ENCODE measurements around the gene TMEM247. TPM values are rescaled to one million over a fixed set of nuclear protein-coding genes. Genes with fewer than 3 reads are reported as not detected.

The TMEM247 gene
- total and polyA plus RNA-seq, 2 donors (not counting 1 experiment from before 2014, with no cell fraction given) = not detected

DNA sequence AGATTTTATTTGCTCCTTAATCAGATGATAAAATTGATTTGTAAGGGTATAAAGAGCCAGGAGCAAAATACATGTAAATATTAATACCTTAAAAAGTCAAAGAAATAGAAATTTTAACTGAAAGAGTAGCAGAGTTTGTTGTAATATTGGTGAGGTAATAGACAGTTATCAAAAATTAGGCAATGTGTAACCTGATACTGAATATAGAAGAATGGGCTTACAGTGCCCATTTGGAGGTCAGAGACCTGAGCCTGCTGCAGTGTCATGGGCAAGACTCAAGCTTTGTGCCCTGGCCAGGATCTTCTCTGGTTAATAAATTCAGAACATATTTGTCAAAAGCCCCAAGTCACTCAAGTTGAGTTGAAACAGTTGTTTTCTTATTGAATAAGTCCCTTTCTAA lies 29.7 kb upstream of the TMEM247 start:
- Histone ChIP-seq H3K4me3 (replicated peaks in 1 of 4; ENCODE audit: control extremely low read depth in 1 of 4, insufficient read depth in 1 of 4, low read depth in 3 of 4, low read length in 4 of 4) (no peak overlapping the region), H4K20me1 (ENCODE audit: control insufficient read depth, extremely low read depth, insufficient read depth, low read length) (no peaks in the 10 kb centered on the region), H3K4me1 (ENCODE audit: control insufficient read depth, extremely low read depth, insufficient read depth, low read length) (peaks cover 2% of the 10 kb centered on the region), H3K9ac (ENCODE audit: insufficient read depth, low read length) (no peak overlapping the region), H2AFZ (ENCODE audit: low read length) (no peak overlapping the region), H3K9me3 (ENCODE audit: control insufficient read depth, insufficient read depth, low read depth, low read length) (no peaks in the 10 kb centered on the region), H3K36me3 (ENCODE audit: control insufficient read depth, insufficient read depth, low read length) (no peaks in the 10 kb centered on the region), H3K27ac (ENCODE audit: insufficient read depth, low read length) (no peak overlapping the region), H3K27me3 (ENCODE audit: control insufficient read depth, insufficient read depth, low read length) (no peaks in the 10 kb centered on the region), H3K4me2 (ENCODE audit: extremely low read depth, insufficient read depth, low read length) (no peak overlapping the region), H3K79me2 (ENCODE audit: control insufficient read depth, insufficient read depth, low read length) (no peaks in the 10 kb centered on the region)
- peak in 1 of 2 donors; percentile 18 for DNase-seq (ENCODE audit: low read depth in 2 of 2)
- TF ChIP-seq, protein P1, sequence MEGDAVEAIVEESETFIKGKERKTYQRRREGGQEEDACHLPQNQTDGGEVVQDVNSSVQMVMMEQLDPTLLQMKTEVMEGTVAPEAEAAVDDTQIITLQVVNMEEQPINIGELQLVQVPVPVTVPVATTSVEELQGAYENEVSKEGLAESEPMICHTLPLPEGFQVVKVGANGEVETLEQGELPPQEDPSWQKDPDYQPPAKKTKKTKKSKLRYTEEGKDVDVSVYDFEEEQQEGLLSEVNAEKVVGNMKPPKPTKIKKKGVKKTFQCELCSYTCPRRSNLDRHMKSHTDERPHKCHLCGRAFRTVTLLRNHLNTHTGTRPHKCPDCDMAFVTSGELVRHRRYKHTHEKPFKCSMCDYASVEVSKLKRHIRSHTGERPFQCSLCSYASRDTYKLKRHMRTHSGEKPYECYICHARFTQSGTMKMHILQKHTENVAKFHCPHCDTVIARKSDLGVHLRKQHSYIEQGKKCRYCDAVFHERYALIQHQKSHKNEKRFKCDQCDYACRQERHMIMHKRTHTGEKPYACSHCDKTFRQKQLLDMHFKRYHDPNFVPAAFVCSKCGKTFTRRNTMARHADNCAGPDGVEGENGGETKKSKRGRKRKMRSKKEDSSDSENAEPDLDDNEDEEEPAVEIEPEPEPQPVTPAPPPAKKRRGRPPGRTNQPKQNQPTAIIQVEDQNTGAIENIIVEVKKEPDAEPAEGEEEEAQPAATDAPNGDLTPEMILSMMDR (conservative IDR thresholded peaks at IDR 0.05 in 1 of 2, IDR thresholded peaks at IDR 0.05 in 1 of 2; ENCODE audit: low read depth in 1 of 2, low read length in 2 of 2) = no peak
- TF ChIP-seq EZH2 (IDR thresholded peaks at IDR 0.05; ENCODE audit: low read length, missing control alignments) = no peak

DNA sequence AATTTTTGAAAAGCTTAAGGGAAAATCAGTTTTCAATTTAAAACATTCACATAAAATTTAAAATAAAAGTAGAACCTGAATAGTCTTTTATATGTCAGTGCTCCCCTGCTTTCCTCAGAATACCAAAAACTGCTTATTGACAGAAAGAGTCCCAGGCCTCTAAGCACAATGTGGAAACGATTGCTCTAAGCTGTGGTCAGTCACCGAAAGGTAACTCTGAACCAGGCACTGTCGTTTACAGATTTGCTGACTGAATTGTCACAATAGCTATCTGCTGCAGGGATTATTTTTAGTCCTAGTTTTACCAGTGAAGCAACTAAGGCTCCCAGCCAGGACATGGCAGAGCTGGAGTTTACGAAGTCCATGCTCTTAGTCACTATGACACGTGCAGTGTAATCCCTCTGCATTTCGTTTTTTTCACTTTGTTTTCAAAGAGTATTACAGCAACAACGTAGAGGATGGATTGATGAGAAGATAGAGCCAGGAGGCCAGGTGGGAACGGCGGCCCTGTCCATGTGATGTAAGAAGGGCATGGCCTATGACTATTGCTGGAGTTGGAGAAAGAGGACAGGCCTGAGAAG lies 28.1 kb upstream of the TMEM247 start:
- Histone ChIP-seq H3K79me2 (ENCODE audit: control insufficient read depth, insufficient read depth, low read length) (no peaks in the 10 kb centered on the region), H3K27me3 (ENCODE audit: control insufficient read depth, insufficient read depth, low read length) (no peaks in the 10 kb centered on the region), H3K4me2 (ENCODE audit: extremely low read depth, insufficient read depth, low read length) (no peak overlapping the region), H4K20me1 (ENCODE audit: control insufficient read depth, extremely low read depth, insufficient read depth, low read length) (no peaks in the 10 kb centered on the region), H3K36me3 (ENCODE audit: control insufficient read depth, insufficient read depth, low read length) (no peaks in the 10 kb centered on the region), H3K4me1 (ENCODE audit: control insufficient read depth, extremely low read depth, insufficient read depth, low read length) (peaks cover 2% of the 10 kb centered on the region), H3K27ac (ENCODE audit: insufficient read depth, low read length) (no peak overlapping the region), H3K9ac (ENCODE audit: insufficient read depth, low read length) (no peak overlapping the region), H3K4me3 (replicated peaks in 1 of 4; ENCODE audit: control extremely low read depth in 1 of 4, insufficient read depth in 1 of 4, low read depth in 3 of 4, low read length in 4 of 4) (no peak overlapping the region), H2AFZ (ENCODE audit: low read length) (no peak overlapping the region), H3K9me3 (ENCODE audit: control insufficient read depth, insufficient read depth, low read depth, low read length) (no peaks in the 10 kb centered on the region)
- peak; percentile 20 to 75 for DNase-seq (ENCODE audit: low read depth in 2 of 2)
- TF ChIP-seq, protein P1 (conservative IDR thresholded peaks at IDR 0.05 in 1 of 2, IDR thresholded peaks at IDR 0.05 in 1 of 2; ENCODE audit: low read depth in 1 of 2, low read length in 2 of 2) = no peak
- no peak for TF ChIP-seq EZH2 (IDR thresholded peaks at IDR 0.05; ENCODE audit: low read length, missing control alignments)

DNA sequence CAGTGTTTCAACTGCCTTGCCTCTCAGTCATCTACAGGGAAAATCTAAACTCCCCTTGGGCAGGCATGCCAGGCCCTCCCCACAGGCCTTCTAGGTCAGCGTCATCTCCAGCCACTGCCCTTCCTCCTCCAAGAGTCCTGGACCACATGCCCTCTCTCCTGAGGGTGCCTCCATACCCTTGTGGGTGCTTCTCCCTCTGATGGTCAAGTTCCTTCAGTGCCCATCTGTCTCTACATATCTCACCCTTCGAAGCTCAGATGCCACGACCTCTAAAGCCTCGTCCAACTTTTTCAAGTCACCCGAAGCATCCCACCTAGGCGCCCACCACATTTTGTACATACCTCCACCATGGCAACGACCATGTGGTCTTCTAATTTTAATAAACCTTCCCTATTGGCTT lies 22.6 kb upstream of the TMEM247 start:
- TF ChIP-seq, protein P1 (conservative IDR thresholded peaks at IDR 0.05 in 1 of 2, IDR thresholded peaks at IDR 0.05 in 1 of 2; ENCODE audit: low read depth in 1 of 2, low read length in 2 of 2) = no peak
- no peak for TF ChIP-seq EZH2 (IDR thresholded peaks at IDR 0.05; ENCODE audit: low read length, missing control alignments)
- Histone ChIP-seq H3K79me2 (ENCODE audit: control insufficient read depth, insufficient read depth, low read length) (no peaks in the 10 kb centered on the region), H2AFZ (ENCODE audit: low read length) (no peak overlapping the region), H3K27me3 (ENCODE audit: control insufficient read depth, insufficient read depth, low read length) (no peaks in the 10 kb centered on the region), H3K36me3 (ENCODE audit: control insufficient read depth, insufficient read depth, low read length) (no peaks in the 10 kb centered on the region), H3K4me3 (replicated peaks in 1 of 4; ENCODE audit: control extremely low read depth in 1 of 4, insufficient read depth in 1 of 4, low read depth in 3 of 4, low read length in 4 of 4) (no peak overlapping the region), H3K27ac (ENCODE audit: insufficient read depth, low read length) (no peak overlapping the region), H3K4me2 (ENCODE audit: extremely low read depth, insufficient read depth, low read length) (no peak overlapping the region), H3K9ac (ENCODE audit: insufficient read depth, low read length) (no peak overlapping the region), H4K20me1 (ENCODE audit: control insufficient read depth, extremely low read depth, insufficient read depth, low read length) (no peaks in the 10 kb centered on the region), H3K9me3 (ENCODE audit: control insufficient read depth, insufficient read depth, low read depth, low read length) (no peaks in the 10 kb centered on the region), H3K4me1 (ENCODE audit: control insufficient read depth, extremely low read depth, insufficient read depth, low read length) (peaks cover 3% of the 10 kb centered on the region)
- no peak for DNase-seq (ENCODE audit: low read depth in 2 of 2)
